HEK293T (cell line): ENCODE data around the gene PPDPF.

Source experiments
- CTCF ChIA-PET: fragments of 350-600 bp; formaldehyde crosslinking; extraction: SDS; loops from one replicate; lab custom pipeline; 2021; ENCODE audit warnings: antibody characterized with exemption, inconsistent platforms; lab: Yijun Ruan, JAX
- POLR2A ChIA-PET: fragments of 350-600 bp; formaldehyde crosslinking; extraction: SDS; loops from one replicate; lab custom pipeline; 2020; ENCODE audit warnings: antibody characterized with exemption, inconsistent platforms; lab: Yijun Ruan, JAX
- DNase-seq: peaks from one replicate; pipeline ENCODE4 v3.0.0; 2012; ENCODE audit warnings: mixed read lengths; ENCODE audit errors: extremely low spot score
- ARNT ChIP-seq: fragments of 450-650 bp; IDR thresholded peaks from 2 replicates; pipeline ENCODE4 v1.6.1; 2017; ENCODE audit warnings: mild to moderate bottlenecking
- BHLHE40 ChIP-seq: fragments of 450-650 bp; IDR thresholded peaks from 2 replicates; pipeline ENCODE4 v1.6.1; 2016; ENCODE audit warnings: mild to moderate bottlenecking, moderate library complexity, borderline replicate concordance
- CTBP1 ChIP-seq: fragments of 450-650 bp; IDR thresholded peaks from 2 replicates; pipeline ENCODE4 v1.6.1; 2016; ENCODE audit warnings: borderline replicate concordance
- ELF4 ChIP-seq: fragments of 450-650 bp; IDR thresholded peaks from 2 replicates; pipeline ENCODE4 v1.6.1; 2017; ENCODE audit warnings: antibody characterized with exemption
- FOXA1 ChIP-seq: fragments of 450-650 bp; IDR thresholded peaks from 2 replicates; pipeline ENCODE4 v1.6.1; 2016; ENCODE audit warnings: mild to moderate bottlenecking
- FOXK2 ChIP-seq: fragments of 450-650 bp; IDR thresholded peaks from 2 replicates; pipeline ENCODE4 v1.6.1; 2016; ENCODE audit warnings: mild to moderate bottlenecking
- FOXM1 ChIP-seq: fragments of 450-650 bp; IDR thresholded peaks from 2 replicates; pipeline ENCODE4 v1.6.1; 2017; ENCODE audit warnings: mild to moderate bottlenecking, borderline replicate concordance
- HDGF ChIP-seq: fragments of 450-650 bp; IDR thresholded peaks from 2 replicates; pipeline ENCODE4 v1.6.1; 2017; ENCODE audit warnings: antibody characterized with exemption, borderline replicate concordance
- L3MBTL2 ChIP-seq: fragments of 450-650 bp; conservative IDR thresholded peaks from 2 replicates; pipeline ENCODE4 v1.6.1; 2016; ENCODE audit warnings: mild to moderate bottlenecking
- LEF1 ChIP-seq: fragments of 450-650 bp; IDR thresholded peaks from 2 replicates; pipeline ENCODE4 v1.6.1; 2017; ENCODE audit warnings: mild to moderate bottlenecking, borderline replicate concordance
- NFRKB ChIP-seq: fragments of 450-650 bp; IDR thresholded peaks from 2 replicates; pipeline ENCODE4 v1.6.1; 2016; ENCODE audit warnings: mild to moderate bottlenecking, moderate library complexity
- PKNOX1 ChIP-seq: fragments of 450-650 bp; IDR thresholded peaks from 2 replicates; pipeline ENCODE4 v1.6.1; 2016
- SP1 ChIP-seq: fragments of 450-650 bp; IDR thresholded peaks from 2 replicates; pipeline ENCODE4 v1.6.1; 2017
- SUZ12 ChIP-seq: fragments of 450-650 bp; IDR thresholded peaks from 2 replicates; pipeline ENCODE4 v1.6.1; 2016; ENCODE audit warnings: mild to moderate bottlenecking
- TARDBP ChIP-seq: fragments of 450-650 bp; IDR thresholded peaks from 2 replicates; pipeline ENCODE4 v1.6.1; 2016
- ZNF384 ChIP-seq: fragments of 450-650 bp; IDR thresholded peaks from 2 replicates; pipeline ENCODE4 v1.6.1; 2016

PPDPF gene

DNA sequence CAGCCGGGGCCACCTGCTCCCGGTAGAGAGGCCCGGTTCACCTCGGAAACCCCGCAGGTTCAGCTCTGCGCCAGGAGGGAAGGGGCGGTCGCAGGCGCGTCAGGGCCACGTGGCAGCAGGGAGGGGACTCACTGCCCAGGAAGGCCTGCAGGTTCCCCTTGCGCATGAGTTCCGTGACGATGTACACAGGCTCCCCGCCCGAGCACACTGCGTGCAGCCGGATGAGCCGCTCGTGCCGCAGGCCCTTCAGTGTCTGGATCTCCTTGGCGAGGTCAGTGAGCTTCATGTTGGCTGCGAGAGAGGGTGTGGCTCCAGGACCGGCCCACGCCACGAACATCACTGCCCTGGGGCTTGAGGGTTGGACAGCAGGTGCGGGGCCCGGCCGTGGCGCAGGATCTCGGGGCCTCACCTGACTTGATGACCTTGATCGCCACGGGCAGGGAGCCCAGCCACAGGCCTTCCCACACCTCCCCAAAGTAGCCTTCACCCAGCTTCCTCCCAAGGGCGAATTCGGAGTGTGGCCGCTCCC is 21.5 kb downstream of the PPDPF start:
- ChIA-PET CTCF (no interaction called here), POLR2A (interaction anchor here (1.2 kb wide), 1 partner anchor 85 kb away, joined by 4 read pairs; the partner anchor contains the start of gene GMEB2)
- no peak for DNase-seq
- no peak for TF ChIP-seq HDGF
- TF ChIP-seq SUZ12 = no peak
- TF ChIP-seq FOXA1 = no peak
- no peak for TF ChIP-seq CTBP1
- TF ChIP-seq FOXK2 = no peak
- TF ChIP-seq ZNF384 = no peak

DNA sequence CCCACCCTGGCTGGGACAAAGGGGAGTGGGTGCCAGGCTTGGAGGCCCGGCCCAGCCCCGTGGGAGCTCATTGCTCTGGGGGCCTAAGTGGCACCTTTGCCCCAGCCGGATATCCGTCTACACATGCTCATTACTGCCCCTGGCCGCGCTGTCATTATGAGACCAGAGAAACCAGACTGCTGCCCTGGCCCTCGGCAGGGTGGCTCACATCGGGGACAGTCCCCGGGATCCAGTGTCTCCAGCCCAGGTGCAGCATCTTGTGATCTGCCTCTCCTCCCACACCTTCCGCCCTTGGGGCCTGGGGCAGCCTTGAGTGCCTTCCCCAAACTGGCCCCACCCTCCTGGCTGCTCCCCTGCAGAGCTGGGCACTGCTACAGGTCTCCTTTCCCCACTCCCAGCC is 22.1 kb downstream of the PPDPF start:
- POLR2A ChIA-PET = interaction anchor here (1.2 kb wide), 1 partner anchor 84 kb away, joined by 4 read pairs; the partner anchor contains the start of gene GMEB2
- CTCF ChIA-PET = no interaction called here
- no peak for DNase-seq
- TF ChIP-seq FOXK2 = no peak
- no peak for TF ChIP-seq SUZ12
- no peak for TF ChIP-seq FOXM1
- TF ChIP-seq PKNOX1 = no peak
- TF ChIP-seq HDGF = no peak
- TF ChIP-seq TARDBP = no peak
- no peak for TF ChIP-seq L3MBTL2
- no peak for TF ChIP-seq CTBP1
- no peak for TF ChIP-seq LEF1
- TF ChIP-seq ZNF384 = no peak
- no peak for TF ChIP-seq ARNT
- TF ChIP-seq BHLHE40 = no peak
- TF ChIP-seq NFRKB = no peak
- no peak for TF ChIP-seq ELF4
- TF ChIP-seq SP1 = no peak
- no peak for TF ChIP-seq FOXA1

DNA sequence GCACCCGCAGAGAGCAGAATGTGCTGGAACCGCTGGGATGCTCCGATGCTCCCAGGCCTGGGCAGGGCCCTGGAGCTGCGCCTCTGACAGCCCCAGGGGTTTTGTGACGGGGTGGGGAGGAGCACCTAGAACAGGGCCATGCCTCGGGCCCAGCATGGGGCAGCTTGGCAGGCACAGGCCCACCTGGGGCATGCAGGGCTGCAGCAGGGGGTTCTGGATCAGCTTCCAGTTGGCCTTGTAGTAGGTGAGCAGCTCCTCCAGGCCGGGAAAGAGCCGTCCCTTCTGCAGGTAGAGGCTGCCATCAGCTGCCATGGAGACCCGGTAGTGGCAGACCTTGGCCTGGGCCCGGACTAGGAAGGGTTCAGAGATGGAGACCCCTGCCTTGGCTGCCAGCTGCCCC is 22.6 kb downstream of the PPDPF start:
- TF ChIP-seq ELF4 = no peak
- TF ChIP-seq TARDBP = no peak
- no peak for TF ChIP-seq PKNOX1
- no peak for TF ChIP-seq LEF1
- TF ChIP-seq L3MBTL2 = no peak
- TF ChIP-seq FOXA1 = no peak
- no peak for TF ChIP-seq NFRKB
- TF ChIP-seq CTBP1 = no peak
- no peak for TF ChIP-seq FOXK2
- no peak for TF ChIP-seq SUZ12
- TF ChIP-seq HDGF = no peak
- TF ChIP-seq FOXM1 = no peak
- TF ChIP-seq SP1 = no peak
- TF ChIP-seq BHLHE40 = no peak
- TF ChIP-seq ZNF384 = no peak
- POLR2A ChIA-PET = no interaction called here
- CTCF ChIA-PET = no interaction called here

DNA sequence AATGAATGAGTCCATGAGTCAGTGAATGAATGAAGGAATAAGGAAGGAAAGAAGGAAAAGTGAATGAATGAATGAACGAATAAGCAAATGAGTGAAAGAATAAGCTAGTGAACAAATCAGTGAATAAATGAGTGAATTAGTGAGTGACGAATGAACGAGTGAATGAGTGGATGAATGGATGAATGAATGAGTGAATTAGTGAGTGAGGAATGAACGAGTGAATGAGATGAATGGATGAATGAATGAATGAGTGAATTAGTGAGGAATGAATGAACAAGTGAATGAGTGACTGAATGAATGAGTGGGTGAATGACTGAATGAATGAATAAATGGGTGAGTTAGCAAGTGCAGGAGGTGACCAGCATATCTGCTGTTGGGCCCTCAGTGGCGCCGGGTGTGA is 23.2 kb downstream of the PPDPF start:
- DNase-seq = no peak
- TF ChIP-seq BHLHE40 = no peak
- no peak for TF ChIP-seq SUZ12
- no peak for TF ChIP-seq NFRKB
- no peak for TF ChIP-seq L3MBTL2
- no peak for TF ChIP-seq HDGF
- no peak; the same call in 1 of the 2 replicates for TF ChIP-seq PKNOX1
- TF ChIP-seq FOXK2 = no peak
- POLR2A ChIA-PET = no interaction called here
- CTCF ChIA-PET = no interaction called here

More for the DNA sequence above, 22.6 kb downstream of the PPDPF start:
- DNase-seq = no peak

DNA sequence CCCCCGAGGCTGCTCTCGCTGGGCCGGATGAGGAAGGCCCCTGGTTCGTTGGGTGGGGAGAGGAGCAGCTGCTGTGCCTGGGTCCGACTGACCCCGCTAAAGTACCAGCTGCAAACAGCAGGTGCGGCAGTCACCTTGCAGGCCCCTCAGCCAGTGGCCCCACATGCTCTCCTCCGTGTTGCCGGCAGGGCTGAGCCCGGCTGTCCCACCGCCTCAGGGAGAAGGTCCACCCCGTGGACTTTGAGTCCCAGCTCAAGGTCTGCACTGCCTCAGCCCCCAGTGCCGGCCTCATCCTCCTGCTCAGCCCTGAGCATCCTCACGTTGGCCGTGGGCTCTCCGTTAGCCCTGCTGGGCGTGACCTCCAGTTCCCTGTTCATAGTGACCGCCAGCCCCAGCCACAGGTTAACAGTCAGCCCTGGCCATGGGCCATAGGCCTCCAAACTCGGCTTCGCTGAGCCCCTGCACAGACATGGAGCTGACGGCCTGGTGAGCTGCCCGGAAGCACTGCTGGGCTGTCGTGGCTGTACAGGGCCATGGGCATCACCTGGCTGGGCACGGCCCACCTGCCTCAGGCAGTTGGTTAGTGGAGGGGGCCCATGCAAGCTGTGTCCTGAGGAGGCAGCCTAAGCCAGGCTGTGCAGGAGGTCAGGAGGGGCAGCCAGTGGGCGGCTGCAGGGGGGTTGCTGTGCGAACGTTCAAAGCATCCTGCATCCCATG is 23.8 kb downstream of the PPDPF start:
- CTCF ChIA-PET = no interaction called here
- POLR2A ChIA-PET = no interaction called here
- TF ChIP-seq L3MBTL2 = no peak
- TF ChIP-seq ELF4 = no peak
- no peak for TF ChIP-seq ARNT
- no peak for DNase-seq

DNA sequence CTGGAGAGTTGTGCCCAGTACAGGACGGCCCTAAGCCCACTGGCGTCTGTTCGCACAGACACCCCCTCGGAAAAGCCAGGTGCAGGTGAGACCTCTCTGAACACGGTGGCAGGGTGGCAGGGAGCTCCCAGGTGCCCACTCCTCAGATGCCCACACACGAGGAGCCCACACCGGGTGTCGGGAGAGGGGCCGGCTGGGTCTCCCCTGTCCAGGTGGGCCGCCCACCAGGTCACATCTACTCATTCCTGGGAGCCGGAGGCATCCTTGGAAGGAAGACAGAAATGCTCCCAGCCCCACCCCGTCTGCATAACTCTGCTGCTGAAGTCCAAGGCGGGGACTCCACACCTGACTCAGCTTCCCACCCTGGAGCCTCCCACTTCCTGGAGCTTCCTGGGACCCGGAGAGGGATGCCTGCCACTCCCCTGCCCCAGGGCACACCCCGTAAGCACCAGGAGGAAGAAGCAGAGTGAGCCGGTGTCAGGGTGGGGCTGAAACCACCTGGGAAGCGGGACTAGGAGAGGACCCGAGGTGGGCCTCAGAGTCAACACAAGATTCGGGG is 24.5 kb downstream of the PPDPF start:
- no peak for TF ChIP-seq HDGF
- no peak for DNase-seq
- CTCF ChIA-PET = interaction anchor here (0.9 kb wide), 1 partner anchor 436 kb away, joined by 4 read pairs; the partner anchor contains the start of gene PRPF6
- POLR2A ChIA-PET = no interaction called here
